Islet of Langerhans (tissue), 1 donor: ENCODE results near the gene CPSF4.

Experiments used
- FAIRE-seq: peaks from one replicate; lab custom pipeline; 2011; peaks lifted over from hg19 to GRCh38; lab: Jason Lieb, UNC

The CPSF4 gene

GRCh38 chr7:99449326-99449725 lies 10.6 kb downstream of the CPSF4 start:
- no peak for FAIRE-seq

DNA sequence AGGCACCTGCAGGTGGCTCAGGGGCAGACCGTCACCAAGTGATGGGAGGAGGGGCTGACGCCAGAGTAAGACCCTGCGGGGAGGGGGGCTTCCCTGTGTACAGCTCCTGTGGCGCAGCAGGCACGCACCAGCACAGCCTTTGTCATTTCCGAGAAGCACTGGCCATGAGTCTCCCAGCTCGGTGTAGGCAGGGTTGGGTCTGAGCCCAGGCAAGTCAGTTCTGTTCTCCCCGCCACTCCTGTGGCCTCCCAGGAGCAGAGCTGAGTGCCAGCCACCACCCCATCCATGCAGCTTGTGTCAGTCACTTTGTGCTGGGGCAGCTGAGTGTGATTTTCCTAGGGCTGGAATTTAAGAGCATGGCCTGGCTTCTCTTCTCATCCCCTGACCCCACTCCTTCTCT lies 13.2 kb downstream of the CPSF4 start:
- no peak for FAIRE-seq

DNA sequence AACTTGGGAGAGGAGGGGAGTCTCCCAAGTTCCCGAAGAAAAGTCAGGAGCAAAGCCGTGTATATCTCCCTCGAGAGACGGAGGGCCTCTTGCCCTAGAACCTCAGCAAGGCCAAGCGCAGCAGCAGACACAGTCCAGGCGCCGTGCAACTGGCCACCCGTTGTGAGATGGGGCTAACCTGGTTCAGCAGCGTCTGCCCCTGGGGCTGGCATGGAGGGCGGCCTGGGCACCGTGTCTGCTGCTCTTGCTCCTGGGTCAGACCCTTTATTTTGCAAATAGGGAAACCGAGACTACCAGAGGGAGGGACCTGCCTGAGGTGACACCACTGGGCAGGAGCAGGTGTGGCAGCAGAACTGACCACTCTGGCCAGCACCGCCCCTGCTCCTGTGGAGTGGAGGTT lies 13.8 kb downstream of the CPSF4 start:
- FAIRE-seq = no peak

DNA sequence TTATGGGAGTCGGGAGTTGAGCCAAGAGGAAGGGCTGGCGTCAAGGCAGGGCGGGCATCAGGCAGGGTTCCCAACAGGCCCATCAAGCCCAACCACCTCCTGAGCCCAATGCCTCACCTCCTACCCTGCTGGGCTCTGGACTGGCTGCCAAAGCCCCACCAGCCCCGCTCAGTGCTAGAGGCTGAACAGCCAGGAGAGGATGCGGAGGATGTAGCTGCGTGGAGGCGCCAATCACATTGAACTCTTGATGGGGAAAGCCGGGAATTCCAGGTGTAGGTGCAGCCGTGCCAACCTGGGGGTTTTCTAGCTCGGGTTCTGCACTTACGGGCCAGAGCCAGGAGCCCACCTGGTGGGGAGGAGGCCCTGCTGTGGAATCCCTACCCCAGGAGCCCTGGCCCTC lies 14.4 kb downstream of the CPSF4 start:
- no peak for FAIRE-seq

- no peak for FAIRE-seq
These were observed 17.1 kb downstream of the CPSF4 start for GRCh38 chr7:99455874-99456273.

GRCh38 chr7:99456288-99456687 lies 17.5 kb downstream of the CPSF4 start:
- FAIRE-seq = no peak

DNA sequence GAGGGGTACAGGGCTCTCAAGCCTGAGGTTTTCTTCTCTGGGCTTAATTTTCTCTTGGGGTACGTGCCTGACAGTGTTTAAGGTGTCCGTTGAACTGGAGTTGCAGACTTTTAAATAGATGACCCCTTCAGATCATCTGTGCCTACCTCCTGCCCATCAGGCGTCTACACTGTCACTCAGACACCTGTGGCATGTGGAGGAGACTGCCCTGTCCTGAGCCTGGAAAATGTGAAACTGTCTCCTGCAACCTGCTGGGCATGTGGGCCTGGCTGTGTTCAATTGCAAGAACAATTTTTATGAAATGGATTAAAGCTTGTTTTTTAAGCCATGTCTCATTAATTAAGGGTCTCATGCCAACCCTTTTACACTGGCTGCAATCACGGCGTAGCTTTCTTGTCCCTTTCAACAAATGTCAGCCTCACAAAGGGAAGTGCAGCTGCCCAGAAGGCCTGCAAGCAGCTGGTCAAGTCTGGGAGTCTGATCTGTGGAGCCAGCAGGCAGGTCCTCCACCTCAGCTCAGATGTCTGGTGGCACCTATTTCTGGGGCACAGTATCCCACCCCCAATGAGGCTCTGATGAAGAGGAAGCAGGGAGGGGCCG lies 18.4 kb downstream of the CPSF4 start:
- no peak for FAIRE-seq

DNA sequence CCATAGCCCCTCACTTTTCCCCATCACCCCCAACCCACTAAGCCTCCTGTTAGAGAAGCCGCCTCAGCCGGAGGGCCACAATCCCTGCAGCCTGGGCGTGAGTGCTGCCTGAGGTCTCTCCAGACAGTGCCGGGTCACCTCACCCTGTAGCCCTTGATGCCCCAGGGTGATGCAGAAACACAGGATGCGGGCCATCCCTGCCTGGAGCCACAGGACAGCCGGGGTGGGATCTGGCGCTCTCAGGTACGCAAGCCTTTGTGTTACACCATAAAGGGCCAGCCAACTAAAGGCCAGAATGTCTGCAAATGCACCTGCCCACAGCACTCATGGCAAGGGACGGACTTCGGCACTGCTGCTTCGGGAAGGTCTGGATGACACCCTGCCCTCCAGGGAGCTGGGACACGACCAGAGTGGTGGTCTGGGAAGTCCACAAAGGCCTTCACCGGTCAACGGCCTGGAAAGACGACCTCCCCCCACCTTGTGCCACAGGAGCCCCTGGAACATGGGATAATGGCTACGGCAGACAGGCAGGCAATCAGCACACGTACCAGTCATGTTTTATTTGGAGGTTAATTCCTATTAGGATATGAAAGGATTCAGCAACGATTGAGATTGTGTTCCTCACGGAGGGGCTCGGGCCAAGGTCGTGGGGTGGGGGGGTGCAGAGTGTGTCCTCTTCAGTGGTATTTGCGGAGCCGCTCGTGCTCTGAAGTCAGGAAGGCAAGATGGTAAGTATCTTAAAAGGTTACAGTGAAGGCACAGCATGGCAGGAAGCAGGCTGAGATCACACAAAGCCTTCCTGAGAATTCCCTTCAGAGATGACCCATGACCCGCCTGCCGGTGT lies 19.1 kb downstream of the CPSF4 start:
- no peak for FAIRE-seq

GRCh38 chr7:99459087-99459486 lies 20.3 kb downstream of the CPSF4 start:
- FAIRE-seq = no peak

DNA sequence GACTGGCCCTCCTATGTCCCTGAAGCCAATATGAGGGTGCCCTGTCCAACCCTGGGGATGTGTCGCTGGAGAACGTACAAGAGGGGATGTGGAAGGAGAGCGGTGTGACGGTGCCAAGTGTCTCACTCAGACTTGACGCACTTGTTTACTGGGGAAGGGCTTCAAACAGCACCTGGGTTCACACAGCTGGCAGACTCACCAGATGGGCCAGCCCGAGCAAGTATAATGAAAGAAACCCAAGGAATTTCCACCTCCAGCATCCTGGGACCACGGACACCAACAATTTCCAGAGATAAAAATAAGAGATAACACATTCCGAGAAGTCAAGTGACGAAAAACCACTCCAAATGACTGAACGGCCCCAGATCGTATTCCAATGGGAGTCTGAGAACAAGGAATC lies 21.9 kb downstream of the CPSF4 start:
- FAIRE-seq = no peak

DNA sequence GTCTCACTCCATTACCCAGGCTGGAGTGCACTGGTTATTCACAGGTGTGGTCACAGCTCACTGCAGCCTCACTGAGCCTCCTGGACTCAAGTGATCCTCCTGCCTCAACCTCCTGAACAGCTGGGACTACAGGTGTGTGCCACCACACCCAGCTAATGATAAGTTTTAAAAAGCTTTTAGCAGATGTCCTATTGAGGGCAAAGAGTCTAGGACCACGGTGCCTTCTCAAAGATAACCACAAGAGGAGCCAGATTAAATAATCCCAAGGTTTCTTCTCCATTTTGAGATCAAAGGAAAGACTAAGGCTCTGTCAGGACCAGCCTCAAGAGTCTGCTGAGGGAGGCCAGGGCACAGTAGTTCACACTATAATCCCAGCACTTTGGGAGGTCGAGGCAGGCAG lies 22.5 kb downstream of the CPSF4 start:
- FAIRE-seq = no peak

- FAIRE-seq = no peak
These were observed 26.7 kb downstream of the CPSF4 start for GRCh38 chr7:99465421-99465768.

GRCh38 chr7:99468336-99468918 lies 29.7 kb downstream of the CPSF4 start:
- no peak for FAIRE-seq

GRCh38 chr7:99469381-99470065 lies 30.8 kb downstream of the CPSF4 start:
- FAIRE-seq = no peak

DNA sequence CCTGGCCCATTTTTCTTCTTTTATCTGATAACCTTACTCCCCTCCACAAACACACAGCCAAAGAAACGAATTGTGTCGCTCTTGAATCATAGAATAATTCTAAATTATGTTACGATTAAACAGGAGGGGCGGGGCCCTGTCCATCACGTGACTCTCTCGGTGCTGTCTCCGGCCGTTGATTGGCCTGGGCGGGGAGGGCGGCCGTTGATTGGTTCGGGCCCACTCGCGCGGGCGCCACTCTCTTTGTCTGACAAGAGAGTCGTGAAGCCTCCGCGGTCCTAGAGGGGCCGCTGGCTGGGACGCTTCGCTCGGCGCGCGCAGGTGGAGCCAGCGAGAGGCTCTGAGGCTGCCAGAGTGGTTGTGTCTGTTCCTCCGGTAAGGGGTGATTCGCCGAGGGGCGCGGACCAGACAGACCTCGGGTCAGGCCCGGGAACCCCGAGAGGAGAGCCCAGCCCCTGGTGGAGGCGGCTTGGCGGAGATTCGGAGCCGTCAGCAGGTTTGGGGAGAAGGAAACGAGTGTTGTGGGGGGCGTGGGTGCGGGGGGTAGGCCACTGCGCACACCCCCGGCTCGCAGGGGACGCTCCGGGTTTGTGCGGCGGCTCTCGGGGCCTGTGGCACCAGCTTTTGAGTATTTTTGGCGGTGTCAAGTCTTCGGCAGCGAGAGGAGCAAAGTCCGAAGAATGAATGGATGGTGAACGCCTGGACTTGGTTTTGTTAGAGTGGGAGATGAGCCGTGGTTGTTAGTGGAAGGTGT lies 34.0 kb downstream of the CPSF4 start, which contains the start of gene ZNF789:
Gene ZNF789, plus strand, starts transcription at position 330 of the 754 bp plus-strand sequence. CDS start 3,567 bp downstream, outside the sequence.
- peak; percentile 85 for FAIRE-seq

GRCh38 chr7:99473315-99473596 lies 34.5 kb downstream of the CPSF4 start:
- no peak for FAIRE-seq

DNA sequence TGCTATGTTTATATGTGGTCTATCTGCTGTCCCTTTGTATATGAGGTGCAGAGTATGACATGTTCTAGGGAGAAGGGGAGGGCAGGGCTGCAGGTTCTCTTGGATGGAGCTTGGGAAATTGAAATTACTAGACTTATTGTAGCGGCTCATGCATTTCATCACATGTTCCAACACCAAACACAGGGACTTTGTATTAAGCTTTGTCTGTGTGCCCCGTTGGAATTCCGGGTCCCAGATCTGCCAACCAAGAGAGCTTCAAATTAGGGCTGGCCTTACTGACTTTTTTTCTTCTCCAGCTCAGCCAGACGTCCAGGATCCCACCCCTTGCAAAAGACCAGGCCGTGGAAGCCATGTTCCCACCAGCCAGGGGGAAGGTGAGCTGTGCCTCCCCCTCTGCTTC lies 37.4 kb downstream of the CPSF4 start:
- FAIRE-seq = no peak

GRCh38 chr7:99478464-99479440 lies 40.0 kb downstream of the CPSF4 start:
- no peak for FAIRE-seq

- FAIRE-seq = no peak
These were observed 46.4 kb downstream of the CPSF4 start for GRCh38 chr7:99485094-99485493.

DNA sequence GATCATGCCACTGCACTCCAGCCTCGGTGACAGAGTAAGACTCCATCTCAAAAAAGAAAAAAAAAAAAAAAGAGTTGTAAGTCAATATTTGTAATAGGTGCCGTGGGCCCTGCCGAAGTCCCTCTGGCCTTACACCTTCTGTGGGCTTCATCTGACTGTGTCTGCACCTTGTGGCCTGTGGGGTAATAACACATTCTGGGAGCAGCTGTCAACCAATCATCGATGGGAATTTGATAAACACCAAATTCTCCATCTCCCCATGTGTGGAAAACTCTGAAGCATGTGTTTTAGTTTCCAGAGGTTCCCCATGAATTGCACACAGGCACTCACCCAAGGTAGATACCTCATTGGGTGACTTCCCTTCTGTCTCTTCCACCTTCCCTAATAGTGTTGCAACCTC lies 50.5 kb downstream of the CPSF4 start:
- FAIRE-seq = no peak

DNA sequence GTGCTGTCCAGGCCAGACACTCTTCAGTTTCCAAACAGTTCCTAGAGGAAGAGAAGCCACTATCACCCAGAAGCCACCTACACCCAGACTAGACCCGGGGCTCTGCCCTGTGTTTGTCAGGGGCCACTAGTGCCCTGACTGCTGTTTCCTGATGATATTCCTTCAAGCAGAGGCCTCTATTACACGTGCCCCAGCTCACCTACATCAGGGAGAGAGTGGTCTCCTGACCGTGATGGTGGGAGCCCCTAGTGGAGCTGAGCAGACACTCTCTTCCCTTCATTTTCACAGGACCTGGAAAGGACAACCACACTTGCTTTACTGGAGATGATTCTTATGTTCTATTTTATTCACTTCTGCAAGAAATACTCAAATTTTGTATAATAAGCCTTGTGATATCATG lies 52.1 kb downstream of the CPSF4 start:
- FAIRE-seq = no peak
